ENCODE data around the gene CYB5RL. TPM values are rescaled to one million over a fixed set of nuclear protein-coding genes. Genes with fewer than 3 reads are reported as not detected.

CYB5RL gene
- total and polyA plus RNA-seq, 2 of the 13 experiments (the other 11 are each of a cell fraction or from before 2014, with no cell fraction given): 3.7 to 5.0 TPM

GRCh38 chr1:54191525-54191924 lies 8.3 kb downstream of the CYB5RL start:
- Histone ChIP-seq H3K9ac (ENCODE audit: insufficient read depth, low read depth, low read length) (no peak overlapping the region), H3K4me1 (ENCODE audit: insufficient read depth, low read length) (no peaks in the 10 kb centered on the region), H3K4me3 (replicated peaks in 1 of 3; ENCODE audit: insufficient read depth in 1 of 3, low read depth in 2 of 3, low read length in 3 of 3) (no peak overlapping the region), H3K27ac (ENCODE audit: extremely low read length, insufficient read depth, low read length) (no peak overlapping the region), H3K4me2 (ENCODE audit: low read depth, low read length) (no peak overlapping the region), H3K36me3 (replicated peaks in 1 of 2; ENCODE audit: control insufficient read depth in 1 of 2, insufficient read depth in 2 of 2, low read length in 2 of 2) (peaks cover 4 to 6% of the 10 kb centered on the region in 2 experiments; a peak in 1 of 5 replicates), H3K79me2 (ENCODE audit: insufficient read depth, low read length) (no peaks in the 10 kb centered on the region), H2AFZ (ENCODE audit: low read length) (no peak overlapping the region), H3K9me3 (ENCODE audit: low read length) (no peaks in the 10 kb centered on the region), H3K27me3 (ENCODE audit: control insufficient read depth in 1 of 2, insufficient read depth in 2 of 2, low read length in 2 of 2) (no peaks in the 10 kb centered on the region), H4K20me1 (ENCODE audit: insufficient read depth, low read length) (no peaks in the 10 kb centered on the region)
- in situ Hi-C loops (cut with HindIII; ENCODE audit: extremely low pct_ligation_motif_present, low pct_unique_long_range_greater_than_20kb) (no loop called here), intact Hi-C loops (cut with micrococcal nuclease; ENCODE audit: unreplicated experiment) (no loop called here)
- 92% methylated on average over 1 of the region's 1 CpG for WGBS (ENCODE audit: low lambda C conversion rate)
- ChIA-PET CTCF (ENCODE audit: low intra/inter-chr PET ratio, low total read pairs) (no interaction called here), POLR2A (no interaction called here)
- FAIRE-seq (no peak), DNase-seq (ENCODE audit: low spot score) (no peak), ATAC-seq (no peak)
- no TSS peak for BruUV-seq (replicated peaks)
- TF ChIP-seq IKZF4 (CRISPR knock-in tag; IDR thresholded peaks at IDR 0.05; ENCODE audit: borderline replicate concordance, low read depth, not compliant biosample characterization) (no peak), ZNF747 (CRISPR knock-in tag; IDR thresholded peaks at IDR 0.05; ENCODE audit: borderline replicate concordance) (no peak), THAP8 (CRISPR knock-in tag; IDR thresholded peaks at IDR 0.05; ENCODE audit: borderline replicate concordance) (no peak), ZBTB10 (CRISPR knock-in tag; IDR thresholded peaks at IDR 0.05; ENCODE audit: borderline replicate concordance) (no peak), RFX5 (IDR thresholded peaks at IDR 0.05; ENCODE audit: low read depth, low read length) (no peak), PHB2 (IDR thresholded peaks at IDR 0.05; ENCODE audit: partially characterized antibody) (no peak), KLF16 (CRISPR knock-in tag; IDR thresholded peaks at IDR 0.05) (no peak)
